A673 (cell line): Measurements from ENCODE around the gene ADAMTS14.

ENCODE experiments used
- CTCF ChIP-seq: fragments of 300-800, 200-600 bp; sonication (generic); conservative IDR thresholded peaks from 2 replicates; pipeline ENCODE4 v1.5.1; 2017; ENCODE audit warnings: low read depth, mild to moderate bottlenecking, antibody characterized with exemption, low read length, moderate library complexity, mixed read lengths
- EZH2 ChIP-seq: fragments of 200-600 bp; sonication (generic); IDR thresholded peaks from 2 replicates; pipeline ENCODE4 v1.6.1; 2017; ENCODE audit warnings: borderline replicate concordance, low read depth, mild to moderate bottlenecking, mixed read lengths, antibody characterized with exemption, low read length; ENCODE audit not compliant: poor library complexity, severe bottlenecking

- TF ChIP-seq CTCF (no peak), EZH2 (no peak)
Measured at GRCh38 chr10:70655316-70655715, 17.0 kb upstream of the ADAMTS14 start.
